NCI-H524 treated with DMSO at 0.1 percent for 48 hours (cell line): Measurements from ENCODE around the gene OOSP1.
"Not testable (repeated sequence)": the region's sequence is repeated elsewhere in the genome, so short reads cannot be mapped to it uniquely, and the experiment has no call there.

Experiments
- DNase-seq: peaks from one replicate; lab custom pipeline; 2025; lab: John Stamatoyannopoulos, UW

Gene OOSP1

GRCh38 chr11:59938132-59938531 is at the start of gene OOSP1:
TSS of gene OOSP1 (plus strand) at chr11:59938432. CDS start at chr11:59938455, 23 bp downstream.
- DNase-seq = no peak

- no peak for DNase-seq
Measured at GRCh38 chr11:59891781-59892181, 46.5 kb upstream of the OOSP1 start.

GRCh38 chr11:59894616-59895015 is 43.6 kb upstream of the OOSP1 start:
- no peak for DNase-seq

GRCh38 chr11:59898046-59898445 is 40.2 kb upstream of the OOSP1 start:
- no peak for DNase-seq

DNA sequence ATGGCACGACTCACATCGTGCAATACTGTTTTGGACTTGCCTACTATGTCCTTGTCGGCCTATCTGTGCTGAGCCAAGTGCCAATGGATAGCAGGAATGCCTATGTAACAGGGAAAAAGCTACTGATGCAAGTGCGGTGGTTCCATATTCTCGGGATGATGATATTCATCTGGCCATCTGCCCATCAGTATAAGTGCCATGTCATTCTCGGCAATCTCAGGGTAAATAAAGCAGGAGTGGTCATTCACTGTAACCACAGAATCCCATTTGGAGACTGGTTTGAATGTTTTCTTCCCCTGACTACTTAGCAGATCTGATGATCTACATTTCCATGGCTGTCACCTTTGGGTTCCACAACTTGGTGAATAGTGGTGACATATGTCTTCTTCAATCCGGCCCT is 39.6 kb upstream of the OOSP1 start:
- no peak for DNase-seq

DNA sequence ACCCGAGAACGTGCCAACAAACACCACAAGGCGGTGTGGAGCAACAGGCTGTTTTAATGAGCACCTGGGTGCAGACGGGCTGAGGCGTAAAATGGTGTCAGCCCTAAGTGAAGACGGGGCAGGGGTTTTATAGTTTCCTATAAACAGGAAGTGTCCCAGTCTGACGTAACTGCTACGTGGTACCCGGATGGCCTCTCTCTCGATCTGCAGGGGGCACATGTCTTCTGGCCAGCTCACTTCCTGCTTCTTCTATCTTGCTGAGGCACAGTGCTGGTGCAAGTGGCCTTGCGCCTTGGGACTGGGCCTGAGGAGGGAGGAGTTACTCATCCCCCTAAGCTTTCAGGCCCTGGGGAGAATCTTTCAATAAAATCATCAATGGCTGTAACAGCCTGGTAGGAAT is 38.7 kb upstream of the OOSP1 start:
- no peak for DNase-seq

GRCh38 chr11:59900366-59901126 is 37.7 kb upstream of the OOSP1 start:
- DNase-seq = no peak

DNA sequence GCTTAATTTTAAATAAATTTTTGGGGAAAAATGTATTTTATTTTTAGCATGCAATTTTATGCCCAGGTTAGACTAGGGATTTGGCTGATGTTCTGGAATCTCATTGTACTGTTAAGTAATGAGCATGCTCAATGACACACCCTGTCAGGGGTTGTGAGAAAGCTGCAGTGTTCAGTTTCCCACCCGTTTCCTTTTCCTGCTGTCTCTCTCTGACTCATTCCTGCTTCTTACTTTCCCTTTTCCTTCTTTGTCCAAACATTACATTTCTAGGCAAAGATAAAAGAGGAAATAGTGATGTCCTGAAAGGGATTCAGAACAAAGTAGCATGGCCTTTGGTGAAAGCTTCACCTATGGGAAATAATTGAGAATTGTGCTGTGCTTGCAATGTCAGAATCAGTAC is 36.9 kb upstream of the OOSP1 start:
- DNase-seq = no peak

DNA sequence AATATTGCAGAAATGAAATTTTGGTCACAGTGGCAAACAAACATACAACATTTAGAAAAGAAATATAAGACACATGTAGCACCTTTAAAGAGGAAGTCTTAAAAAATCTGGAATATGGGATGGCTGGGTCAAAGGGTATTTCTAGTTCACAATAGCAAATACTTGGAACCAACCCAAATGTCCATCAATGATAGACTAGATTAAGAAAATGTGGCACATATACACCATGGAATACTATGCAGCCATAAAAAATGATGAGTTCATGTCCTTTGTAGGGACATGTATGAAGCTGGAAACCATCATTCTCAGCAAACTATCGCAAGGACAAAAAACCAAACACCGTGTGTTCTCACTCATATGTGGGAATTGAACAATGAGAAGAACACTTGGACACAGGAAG is 34.7 kb upstream of the OOSP1 start:
- DNase-seq = not testable (repeated sequence)

DNA sequence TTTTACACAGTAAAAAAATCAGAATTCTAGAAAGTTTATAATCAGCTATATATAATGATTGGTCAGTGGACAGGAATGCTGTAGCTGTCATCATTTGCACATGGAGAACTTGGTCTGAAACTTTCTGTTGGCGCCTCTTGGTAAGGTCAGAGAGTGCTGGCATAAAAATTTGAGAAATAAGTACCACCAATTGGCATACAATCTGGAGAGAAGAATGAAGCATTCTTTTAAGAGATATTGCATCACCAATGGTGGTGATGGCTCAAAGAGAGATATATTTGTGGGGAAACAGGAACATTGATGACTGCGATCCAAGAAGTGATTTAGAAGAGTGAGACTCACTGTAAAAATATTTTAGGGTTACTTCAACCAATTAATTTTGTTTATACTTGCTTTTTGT is 19.8 kb upstream of the OOSP1 start:
- no peak for DNase-seq

GRCh38 chr11:59918987-59919589 is 19.1 kb upstream of the OOSP1 start:
- no peak for DNase-seq

GRCh38 chr11:59923813-59924212 is 14.4 kb upstream of the OOSP1 start:
- DNase-seq = no peak

DNA sequence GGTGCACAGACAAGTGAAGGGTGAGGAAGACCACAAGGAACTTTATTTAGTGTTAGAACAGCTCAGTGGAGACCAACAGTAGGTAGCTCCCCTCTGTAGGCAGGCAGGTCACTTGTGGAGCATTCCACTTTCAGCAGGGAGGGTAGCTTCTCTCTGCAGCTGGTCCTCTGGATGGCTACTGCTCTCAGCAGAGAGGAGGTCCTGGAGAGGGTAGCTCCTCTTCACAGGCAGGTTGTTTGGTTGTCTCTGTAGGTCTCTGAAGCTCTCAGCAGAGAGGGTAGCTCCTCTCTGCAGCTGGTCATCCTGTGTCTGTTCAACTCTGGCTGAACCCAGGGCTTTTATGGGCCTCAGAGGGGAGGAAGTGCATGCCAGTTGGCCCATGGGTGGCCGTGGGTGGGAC is 6.5 kb upstream of the OOSP1 start:
- DNase-seq = no peak

DNA sequence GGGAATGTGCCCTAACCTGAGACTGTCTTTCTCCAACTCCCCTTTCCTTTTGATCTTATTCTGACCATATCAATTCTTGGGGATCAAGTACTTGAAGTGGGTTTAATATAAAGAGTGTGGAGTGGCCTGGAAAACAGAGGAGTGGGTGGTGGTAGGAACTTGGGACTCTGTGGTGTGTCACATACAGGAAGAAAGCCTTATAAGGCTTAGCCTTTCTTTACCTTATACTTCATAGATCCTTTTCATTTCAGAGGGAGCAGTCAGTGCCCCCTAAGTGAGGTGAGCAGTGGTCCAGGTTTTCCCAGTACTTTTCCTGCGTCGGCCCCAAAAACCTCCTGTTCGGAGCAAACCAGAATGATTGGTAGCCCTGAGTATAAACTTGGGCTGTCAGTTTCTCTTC is 486 bp downstream of the OOSP1 start:
- no peak for DNase-seq

- no peak for DNase-seq
Measured at GRCh38 chr11:59939482-59939881, 1.2 kb downstream of the OOSP1 start.

DNA sequence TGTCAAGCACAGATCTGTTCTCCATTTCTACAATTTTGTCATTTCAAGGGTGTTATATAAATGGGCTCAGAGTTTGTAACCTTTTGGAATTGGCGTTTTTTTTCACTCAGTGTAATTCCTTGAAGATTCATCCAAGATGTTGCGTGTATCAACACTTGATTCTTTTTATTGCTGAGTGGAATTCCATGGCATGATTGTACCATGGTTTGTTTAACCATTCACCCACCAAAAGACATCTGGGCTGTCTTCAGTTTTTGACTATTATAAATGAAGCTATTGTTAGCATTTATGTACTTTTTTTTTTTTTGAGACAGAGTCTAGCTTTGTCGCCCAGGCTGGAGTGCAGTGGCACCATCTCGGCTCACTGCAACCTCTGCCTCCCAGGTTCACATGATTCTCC is 2.9 kb downstream of the OOSP1 start:
- DNase-seq = no peak

DNA sequence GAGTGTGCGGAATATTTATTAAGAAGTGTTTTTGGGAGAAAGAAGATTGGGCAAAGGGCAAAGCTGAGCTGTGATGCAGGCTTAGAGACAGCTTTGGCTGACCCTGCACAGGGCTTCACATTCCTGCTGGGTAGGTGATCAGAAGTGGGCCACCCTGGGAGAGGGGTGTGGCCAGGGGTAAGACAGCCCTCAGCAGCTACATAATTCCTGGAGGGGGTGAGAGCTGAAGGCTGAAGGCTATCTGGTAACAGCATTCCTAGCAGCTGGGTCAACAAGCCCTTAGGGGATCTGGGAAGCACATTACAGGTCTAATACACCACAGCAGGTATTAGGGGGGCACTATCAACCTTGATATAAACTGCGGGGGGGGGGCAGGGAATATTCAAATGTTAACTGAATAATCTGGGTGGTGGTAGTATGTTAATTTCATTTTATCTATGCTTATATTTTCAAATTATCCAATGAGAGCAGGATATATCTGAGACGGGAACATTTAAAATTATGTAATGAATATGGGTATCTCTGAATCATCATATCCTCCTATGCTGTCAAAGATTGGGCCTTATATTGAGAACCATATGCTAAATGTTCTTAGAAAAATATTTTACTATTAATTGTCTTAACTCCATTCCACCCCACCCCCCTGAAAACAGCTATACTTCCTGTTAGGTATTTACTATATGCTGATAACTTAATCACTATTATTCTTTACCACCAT is 5.9 kb downstream of the OOSP1 start:
- no peak for DNase-seq

GRCh38 chr11:59944720-59945119 is 6.5 kb downstream of the OOSP1 start:
- DNase-seq = no peak

GRCh38 chr11:59953463-59954218 is 15.4 kb downstream of the OOSP1 start:
- DNase-seq = no peak

- no peak for DNase-seq
Measured at GRCh38 chr11:59954219-59954847, 16.1 kb downstream of the OOSP1 start.

DNA sequence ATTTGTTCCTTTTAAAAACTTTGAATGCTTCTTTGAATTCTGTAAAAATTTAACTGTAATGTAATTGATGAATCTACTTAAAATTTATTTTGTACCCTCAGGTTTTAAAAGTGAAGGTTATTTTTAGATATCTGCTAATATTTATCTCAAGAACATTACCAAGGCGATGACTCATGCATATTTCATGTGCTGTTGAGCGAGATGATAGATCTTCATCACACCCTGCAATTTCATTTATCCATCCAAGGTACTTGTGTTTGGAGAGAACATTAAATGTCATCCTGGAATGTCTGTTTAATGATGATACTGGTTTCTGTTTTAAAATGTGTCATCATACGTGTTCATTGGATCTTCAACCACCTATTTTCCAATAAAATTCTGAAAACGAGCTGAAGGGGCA is 18.9 kb downstream of the OOSP1 start:
- no peak for DNase-seq
